Epidermal melanocyte (primary cell): ENCODE data around the gene CKAP5.

ENCODE experiments used
- DNase-seq: peaks from one replicate; pipeline ENCODE4 v3.0.0; 2011; ENCODE audit warnings: low spot score; ENCODE audit not compliant: insufficient read length

CKAP5 gene

DNA sequence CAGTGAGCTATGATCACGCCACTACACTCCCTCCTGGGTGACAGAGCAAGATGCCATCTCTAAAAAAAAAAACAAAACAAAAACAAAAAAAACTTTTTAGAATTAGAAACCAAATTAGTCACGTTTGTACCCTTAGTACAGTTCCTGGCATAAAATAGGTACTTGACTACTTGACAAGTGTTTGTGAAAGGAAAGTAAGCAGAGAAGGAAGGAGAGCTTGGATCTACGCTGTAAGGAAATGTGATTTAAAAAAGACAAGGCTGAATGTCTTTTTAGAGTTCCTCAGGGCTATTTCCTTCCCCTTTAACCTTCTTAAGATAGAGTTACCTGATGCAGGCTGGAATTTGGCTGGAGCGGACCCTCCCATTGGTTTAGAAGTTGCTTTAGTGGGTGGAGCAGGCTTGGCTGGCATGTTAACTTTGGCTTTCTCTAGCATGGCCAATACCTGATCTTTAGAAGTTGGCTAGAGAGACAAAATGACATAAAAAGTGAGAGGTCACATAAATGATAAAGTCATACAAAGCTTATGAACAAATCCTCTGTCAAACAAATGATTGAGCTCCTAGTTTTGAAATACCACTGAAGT lies 76.4 kb downstream of the CKAP5 start:
- no peak for DNase-seq

DNA sequence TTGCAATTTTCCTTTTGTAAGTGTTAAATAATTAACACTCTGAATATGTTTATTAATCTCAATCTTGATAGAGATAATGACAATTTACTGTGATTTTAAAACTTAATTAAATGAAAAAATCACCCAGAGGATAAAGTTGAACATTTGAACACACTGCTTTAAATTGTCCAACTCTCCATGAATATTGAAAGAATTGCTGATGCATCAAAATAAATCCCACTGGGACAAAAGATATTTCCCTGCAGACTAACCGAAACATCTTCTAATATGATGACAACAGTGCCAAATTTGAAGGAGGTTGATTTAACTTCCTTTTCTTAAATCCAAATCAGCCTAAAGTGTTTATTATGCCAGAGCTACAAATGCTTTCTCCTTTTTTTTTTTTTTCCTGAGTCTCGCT lies 79.4 kb downstream of the CKAP5 start:
- DNase-seq, result no peak

DNA sequence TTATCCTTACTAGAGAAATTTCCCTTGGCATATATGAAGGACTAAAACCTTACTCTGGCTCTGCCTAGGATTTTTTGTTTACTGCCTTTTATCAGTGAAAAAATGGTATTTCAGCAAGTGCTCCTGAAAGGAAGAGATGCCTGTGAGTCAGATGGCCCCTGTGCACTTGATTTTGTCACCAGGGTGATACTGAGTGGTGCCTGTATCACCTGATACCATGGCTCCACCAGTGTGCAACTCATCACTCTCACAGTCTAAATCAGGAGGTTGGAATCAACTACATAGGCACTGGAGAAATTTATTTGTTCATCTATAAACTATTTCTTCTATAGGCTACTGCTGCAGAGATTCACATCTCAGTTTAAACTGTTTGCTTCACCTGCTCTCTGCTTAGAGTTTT lies 83.8 kb downstream of the CKAP5 start:
- no peak for DNase-seq

DNA sequence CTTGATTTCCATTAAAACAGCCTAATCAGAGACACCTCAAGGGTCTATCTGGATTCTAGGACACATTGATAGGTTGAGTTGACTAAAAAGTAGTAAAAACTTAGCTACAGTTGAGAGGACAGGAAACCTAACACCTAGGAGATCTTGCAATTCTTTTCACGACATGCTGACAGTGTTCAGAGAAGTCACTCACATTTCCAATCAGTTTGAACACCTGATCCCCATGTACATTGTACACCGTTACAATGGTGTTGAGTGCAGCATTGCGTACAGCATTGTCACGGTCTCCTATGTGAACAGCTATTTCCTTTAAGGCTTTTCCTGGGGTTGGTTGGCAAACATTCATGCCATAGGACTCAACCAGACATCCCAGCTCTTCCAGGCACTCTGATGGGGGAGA lies 84.3 kb downstream of the CKAP5 start:
- no peak for DNase-seq

DNA sequence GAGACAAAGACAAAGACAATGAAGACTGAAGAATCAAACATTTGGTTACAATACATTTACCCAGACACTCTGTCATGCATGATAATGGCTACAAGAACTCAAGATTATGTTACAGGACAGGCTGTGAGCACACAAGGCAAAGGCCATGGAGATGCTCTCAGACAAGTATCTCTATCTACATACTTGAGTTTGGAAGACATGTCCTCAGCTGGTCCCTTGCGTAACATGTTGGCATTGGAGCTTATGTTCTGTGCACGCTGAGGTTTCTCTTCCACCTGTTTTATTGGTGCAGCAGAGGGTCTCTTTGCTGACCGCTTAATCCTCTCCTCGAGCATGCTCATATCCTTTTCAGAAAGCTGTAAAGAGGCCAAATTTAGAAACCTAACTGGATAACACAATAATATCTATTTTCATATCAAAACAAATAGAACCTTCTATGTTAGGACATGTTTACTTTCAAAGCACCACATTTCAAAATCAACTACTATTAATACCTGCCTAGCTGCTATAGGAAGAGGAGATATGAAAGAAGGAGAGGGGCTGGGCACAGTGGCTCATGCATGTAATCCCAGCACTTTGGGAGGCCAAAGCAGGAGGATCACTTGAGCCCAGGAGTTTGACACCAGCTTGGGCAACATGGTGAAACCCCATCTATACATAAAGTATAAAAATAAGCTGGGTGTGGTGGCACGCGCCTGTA lies 85.5 kb downstream of the CKAP5 start:
- DNase-seq, result no peak

DNA sequence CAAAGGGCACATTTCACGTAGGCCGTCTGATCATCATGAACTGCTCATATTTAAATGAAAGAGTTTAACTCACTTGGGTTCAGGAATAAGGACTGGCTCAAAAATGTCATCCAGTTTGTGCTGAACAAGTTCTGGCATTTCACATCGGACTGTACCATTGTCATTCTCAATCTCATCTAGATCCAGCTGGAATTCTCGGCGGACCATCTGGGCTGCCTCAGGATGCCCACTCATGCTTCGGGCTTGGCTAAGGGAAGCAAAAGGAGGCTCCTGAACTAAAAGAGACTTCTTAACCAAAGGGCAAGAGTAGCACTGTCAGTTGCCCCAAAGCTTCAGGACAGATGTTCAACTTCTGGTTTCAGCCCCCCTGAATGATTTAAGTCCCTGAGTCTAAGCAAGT lies 86.9 kb downstream of the CKAP5 start:
- DNase-seq, result no peak

DNA sequence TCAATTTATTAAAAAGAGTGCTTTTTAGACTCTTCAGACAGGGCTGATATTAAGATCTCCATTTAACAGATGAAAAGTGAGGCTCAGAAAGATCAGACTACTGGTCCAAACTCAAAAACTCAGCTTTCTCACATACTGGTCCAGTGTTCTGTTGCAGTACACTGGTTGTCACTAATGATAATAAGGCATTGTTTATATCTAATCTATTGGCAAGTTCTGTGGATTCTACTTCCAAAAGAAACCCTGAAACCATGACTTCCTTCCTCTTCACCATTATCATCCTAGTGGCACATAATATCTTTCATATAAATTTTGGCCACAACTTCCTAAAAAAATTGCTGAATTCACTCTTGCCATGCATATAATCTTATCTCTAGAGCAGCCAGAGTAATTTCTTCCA lies 90.1 kb downstream of the CKAP5 start:
- no peak for DNase-seq

DNA sequence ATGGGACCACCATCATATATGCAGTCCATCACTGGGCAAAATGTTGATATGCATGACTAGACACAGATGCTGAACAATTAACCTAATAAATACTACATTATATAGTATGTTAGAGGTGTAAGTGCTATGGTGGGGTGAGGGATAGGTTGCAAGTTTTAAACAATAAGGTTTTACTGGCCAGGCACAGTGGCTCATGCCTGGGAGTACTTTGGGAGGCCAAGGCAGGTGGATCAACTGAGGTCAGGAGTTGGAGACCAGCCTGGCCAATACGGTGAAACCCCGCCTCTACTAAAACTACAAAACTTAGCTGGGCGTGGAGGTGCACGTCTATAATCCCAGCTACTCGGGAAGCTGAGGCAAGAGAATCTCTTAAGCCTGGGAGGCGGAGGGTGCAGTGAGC lies 98.9 kb downstream of the CKAP5 start:
- DNase-seq, result no peak

DNA sequence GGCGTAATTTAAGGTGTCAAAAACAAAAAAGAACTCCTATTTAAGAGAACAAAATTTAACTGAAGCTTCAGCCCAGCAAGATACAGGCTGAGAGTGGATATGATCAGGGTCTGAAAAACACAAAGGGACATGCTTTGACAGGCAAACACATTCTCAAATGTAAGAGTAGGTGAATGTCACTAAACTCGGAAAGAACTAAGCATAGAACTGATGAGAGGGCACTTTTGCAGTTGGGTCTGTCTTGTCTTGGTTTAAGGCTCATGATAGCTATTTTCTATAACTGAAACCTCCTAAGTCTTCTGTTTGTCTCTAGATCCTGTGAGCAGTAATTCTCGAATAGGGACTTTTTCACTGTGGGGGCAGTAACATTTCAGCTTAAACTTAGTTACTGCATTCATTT lies 100.1 kb downstream of the CKAP5 start:
- no peak for DNase-seq

DNA sequence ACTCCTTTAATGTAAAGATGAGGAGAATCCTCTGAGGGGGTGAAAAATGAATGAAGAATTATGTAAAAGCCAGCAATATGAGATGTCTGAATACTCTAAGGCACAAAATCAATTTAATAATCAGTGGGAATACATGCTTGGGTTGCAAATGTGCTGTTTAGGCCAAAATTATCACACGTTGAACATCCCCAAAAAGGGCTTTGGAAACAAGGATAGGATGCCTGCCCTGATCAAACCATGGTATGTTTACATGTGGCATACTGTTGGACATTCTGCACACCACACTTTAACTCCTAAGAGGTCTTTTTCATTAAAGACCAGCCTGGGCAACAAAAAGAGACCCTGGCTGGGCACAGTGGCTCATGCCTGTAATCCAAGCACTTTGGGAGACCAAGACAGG lies 100.8 kb downstream of the CKAP5 start:
- DNase-seq, result no peak

DNA sequence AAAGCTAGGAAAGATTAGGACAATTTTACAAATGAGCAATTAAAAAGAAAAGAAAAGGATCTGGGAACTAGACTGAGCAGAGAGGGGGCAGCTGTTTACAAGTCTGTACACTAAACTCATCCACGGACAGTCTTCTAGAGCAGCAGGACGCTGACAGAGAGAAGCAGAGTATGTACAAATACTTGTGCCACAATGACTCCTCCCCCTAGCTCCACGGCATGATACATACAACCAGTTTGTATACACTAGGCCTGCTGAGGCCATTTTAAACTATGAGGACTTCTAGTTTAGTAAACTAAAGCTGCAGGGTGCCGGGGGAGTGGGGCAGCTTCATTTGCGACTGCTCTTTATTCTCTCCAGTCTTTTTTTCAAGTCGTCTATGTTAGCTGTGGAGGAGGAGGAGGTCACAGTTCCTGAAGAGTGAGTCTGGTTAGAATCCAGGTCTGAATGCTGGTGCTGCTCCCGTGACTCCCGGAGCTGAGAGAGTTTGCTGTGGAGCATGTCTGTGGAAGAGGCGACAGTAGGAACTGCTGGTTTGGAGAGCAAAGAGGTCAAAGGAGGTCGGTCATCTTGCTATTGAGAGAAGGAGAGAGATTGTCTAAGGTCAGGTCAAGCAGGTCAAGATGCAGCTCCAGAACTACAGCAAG lies 102.3 kb downstream of the CKAP5 start:
- no peak for DNase-seq

DNA sequence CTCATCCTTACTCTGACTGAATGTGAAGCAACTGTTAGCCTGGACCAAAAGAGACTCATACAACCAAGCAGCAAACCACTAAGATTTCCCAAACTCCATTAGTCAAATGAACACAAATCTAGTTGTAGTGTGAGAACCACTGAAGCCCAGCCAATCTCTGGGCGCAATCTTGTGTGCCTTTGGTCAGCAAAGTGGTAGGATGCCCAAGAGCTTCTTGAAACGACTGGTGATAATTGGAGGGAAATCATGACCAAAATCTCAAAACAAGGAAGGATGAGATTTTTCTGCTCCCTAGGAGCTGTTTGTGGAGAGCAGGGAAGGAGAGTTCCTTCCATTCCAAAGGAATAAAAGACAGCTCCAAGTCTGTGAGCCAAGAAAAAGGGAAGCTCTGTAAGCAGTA lies 103.0 kb downstream of the CKAP5 start:
- DNase-seq, result no peak

DNA sequence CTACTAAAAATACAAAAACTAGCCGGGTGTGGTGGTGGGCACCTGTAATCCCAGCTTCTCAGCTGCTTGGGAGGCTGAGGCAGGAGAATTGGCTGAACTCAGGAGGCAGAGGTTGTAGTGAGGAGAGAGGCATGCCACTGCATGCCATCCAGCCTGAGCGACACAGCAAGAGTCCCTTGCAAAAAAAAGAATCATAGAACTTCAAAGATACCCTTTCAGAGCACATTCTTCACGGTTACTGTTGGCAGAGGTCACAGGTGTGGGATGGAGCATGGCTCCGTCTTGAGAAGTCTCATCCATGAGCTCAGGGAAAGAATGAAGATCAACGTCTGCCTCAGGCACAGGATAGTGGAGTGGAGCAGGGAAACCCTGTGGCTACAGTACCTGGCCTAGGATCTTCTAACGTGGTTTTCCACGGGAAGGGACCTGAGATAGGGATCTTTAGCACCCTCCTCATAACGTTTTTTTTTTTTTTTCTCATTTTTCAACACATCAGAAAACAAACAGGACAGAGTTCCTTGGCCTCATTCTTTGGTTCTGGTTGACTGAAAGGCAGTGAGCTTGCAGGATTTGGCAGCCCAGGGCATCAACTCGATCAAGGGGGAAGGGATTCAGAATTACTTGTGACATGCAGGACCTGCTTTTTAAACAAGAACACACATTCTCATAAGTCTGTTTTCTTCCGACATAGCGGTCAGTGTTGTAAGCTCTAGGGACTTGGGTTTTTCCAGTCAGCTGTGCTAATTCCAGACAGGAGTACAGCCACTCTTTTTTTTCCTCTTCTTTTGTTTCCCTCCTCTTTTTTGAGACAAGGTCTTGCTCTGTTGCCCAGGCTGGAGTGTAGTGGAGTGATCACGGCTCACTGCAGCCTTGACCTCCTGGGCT lies 104.2 kb downstream of the CKAP5 start:
- DNase-seq, result no peak

DNA sequence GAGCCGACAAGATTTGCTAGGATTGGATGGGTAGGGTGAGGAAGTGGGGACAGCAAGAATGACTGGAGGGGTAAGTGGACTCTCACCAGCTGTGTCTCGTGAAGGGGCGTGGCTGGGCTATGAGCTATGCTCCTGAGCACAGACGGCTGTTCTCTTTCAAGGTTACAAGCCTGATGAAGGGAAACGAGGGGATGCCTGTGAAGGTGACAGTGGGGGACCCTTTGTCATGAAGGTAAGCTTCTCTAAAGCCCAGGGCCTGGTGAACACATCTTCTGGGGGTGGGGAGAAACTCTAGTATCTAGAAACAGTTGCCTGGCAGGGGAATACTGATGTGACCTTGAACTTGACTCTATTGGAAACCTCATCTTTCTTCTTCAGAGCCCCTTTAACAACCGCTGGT lies 107.2 kb downstream of the CKAP5 start:
- DNase-seq, result no peak

DNA sequence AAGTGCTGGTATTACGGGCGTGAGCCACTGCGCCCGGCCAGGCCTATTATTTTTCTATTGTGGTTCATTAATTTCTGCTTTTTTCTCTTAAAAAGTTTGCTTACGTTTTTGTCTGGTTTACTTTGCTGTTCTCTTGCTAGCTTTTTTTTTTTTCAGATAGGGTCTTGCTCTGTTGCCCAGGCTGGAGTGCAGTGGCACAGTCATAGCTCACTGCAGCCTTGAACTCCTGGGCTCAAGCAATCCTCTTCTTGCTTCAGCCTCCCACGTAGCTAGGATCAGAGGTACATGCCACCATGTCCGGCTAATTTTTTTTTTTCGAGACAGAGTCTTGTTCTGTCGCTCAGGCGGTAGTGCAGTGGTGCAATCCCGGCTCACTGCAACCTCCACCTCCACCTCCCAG lies 108.4 kb downstream of the CKAP5 start:
- no peak for DNase-seq

DNA sequence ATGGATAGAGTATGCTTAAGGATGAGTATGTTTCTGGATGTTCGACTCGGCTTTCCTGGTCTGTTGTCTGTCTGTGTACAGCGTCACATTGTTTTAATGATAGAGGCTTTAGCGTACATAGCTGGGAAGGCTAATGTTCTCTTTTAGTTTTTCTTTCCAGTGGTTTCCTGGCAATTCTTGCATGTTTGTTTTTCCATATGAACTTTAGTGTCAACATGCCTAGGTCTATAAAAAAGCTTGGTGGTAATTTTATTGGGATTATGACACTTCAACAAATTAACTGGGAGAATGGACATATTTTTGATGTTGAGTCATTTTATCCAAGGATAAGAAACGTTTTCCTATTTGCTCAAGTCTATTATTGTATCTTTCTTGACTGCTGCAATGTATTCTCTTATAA lies 109.5 kb downstream of the CKAP5 start:
- DNase-seq, result no peak

DNA sequence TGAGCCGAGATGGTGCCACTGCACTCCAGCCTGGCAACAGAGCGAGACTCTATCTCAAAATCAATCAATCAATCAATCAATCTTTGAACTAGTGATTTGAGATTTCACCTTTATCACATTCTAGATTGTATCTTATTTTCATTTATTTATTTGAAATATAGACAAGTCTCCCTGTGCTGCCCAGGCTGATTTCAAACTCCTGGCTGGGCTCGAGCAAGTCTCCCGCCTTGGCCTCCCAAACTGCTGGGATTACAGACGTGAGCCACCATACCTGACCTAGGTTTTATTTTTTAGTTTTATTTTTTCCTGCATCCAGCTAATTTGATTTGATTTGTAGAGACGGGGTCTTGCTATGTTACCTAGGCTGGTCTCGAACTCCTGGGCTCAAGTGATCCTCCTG lies 109.9 kb downstream of the CKAP5 start:
- no peak for DNase-seq

DNA sequence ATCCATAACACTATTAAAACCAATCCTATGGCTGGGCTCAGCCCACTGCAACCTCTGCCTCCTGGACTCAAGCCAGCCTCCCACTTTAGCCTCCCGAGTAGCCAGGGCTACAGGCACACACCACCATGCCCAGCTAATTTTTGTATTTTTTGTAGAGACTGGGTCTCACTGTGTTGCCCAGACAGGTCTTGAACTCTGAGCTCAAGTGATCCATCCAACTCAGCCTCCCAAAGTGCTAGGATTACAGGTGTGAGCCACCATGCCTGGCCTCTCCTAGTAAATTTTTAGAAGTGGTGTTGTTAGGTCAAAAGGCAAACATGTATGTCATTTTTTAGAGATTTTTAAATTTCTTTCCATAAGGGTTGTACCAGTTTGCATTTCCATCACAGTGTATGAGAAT lies 112.8 kb downstream of the CKAP5 start:
- no peak for DNase-seq

DNA sequence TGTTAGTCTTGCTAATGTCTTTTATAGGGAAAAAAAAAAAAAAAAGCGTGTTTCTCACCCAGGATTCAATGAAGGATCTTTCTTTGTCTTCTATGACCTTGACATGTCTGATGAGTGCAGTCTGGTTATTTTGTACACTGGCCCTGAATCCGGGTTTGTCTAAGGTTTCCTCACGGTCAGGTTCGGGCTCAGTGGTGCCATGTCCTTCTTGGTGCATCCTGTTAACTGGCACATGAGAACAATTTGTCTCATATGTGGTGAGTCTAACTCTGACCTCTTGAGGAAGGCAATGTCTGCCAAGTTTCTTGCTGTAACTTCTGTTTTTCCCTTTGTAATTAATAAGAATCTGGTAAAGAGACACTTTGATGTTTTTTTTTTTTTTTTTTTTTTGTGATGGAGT lies 114.5 kb downstream of the CKAP5 start:
- DNase-seq, result no peak

DNA sequence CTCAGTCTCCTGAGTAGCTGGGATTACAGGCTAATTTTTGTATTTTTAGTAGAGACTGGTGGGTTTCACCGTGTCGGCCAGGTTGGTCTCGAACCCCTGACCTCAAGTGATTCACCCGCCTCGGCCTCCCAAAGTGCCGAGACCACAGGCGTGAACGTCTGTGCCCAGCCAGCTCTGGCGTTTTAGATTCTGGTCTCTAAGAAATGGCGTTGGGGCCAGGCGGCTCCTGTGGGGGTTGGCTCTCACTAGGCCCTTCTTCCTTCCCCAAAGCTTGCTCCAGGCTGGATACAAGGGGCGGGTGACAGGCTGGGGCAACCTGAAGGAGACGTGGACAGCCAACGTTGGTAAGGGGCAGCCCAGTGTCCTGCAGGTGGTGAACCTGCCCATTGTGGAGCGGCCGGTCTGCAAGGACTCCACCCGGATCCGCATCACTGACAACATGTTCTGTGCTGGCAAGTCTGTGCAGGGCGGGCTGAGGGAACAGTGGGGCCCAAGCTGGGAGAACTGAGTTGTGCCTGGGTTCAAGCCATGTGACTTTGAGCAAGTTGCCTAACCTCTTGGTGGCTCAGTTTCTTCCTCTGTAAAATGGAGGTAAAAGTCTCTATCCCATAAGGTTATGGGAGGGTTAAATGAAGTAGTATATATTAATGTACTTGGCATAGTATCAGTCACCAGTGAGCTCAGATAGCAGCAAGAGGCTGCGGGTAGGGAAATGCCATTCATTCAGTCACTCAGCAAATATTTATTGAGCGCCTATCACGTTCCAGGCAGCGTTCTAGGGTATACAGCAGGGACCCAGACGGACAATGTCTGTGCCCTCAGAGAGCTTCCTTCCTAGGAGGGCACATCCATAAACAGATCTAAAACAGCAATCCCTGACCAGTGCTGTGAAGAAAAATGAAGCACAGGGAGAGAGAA lies 116.7 kb downstream of the CKAP5 start:
- no peak for DNase-seq

DNA sequence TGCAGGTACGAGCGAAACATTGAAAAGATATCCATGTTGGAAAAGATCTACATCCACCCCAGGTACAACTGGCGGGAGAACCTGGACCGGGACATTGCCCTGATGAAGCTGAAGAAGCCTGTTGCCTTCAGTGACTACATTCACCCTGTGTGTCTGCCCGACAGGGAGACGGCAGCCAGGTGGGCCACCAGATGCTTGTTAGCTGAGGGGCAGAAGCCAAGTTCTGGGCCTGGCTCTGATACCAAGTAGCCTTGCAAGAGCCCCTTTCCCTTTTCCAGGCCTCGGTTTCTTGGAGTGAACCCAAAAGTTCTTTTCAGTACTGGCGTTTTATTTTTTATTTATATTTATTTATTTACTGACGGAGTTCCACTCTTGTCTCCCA lies 117.4 kb downstream of the CKAP5 start:
- DNase-seq, result no peak
